ENCODE measurements around the gene LRRC52.
A peak's percentile ranks its signal among the peaks of the same experiment; 100 is the strongest.

Gene LRRC52

GRCh38 chr1:165598676-165599059 is 54.9 kb downstream of the LRRC52 start:
- Histone ChIP-seq H3F3A (ENCODE audit: low read depth) (no peaks in the 10 kb centered on the region), H3K4me2 (ENCODE audit: low read depth, low read length, poor library complexity, severe bottlenecking) (peak overlapping the region; percentile 95), H3K79me2 (ENCODE audit: insufficient read depth, low read length) (no peaks in the 10 kb centered on the region), H3K9me3 (ENCODE audit: insufficient read depth, low read depth, low read length) (no peaks in the 10 kb centered on the region), H3K4me3 (ENCODE audit: low read length, poor library complexity, severe bottlenecking) (peak overlapping the region; percentile 91), H3K36me3 (ENCODE audit: insufficient read depth, low read length) (no peaks in the 10 kb centered on the region), H2AFZ (ENCODE audit: low read length) (peak overlapping the region; percentile 99), H3K4me1 (ENCODE audit: insufficient read depth, low read length, poor library complexity, severe bottlenecking) (peaks cover 27% of the 10 kb centered on the region), H3K27me3 (ENCODE audit: insufficient read depth, low read length, poor library complexity, severe bottlenecking) (peaks cover 12% of the 10 kb centered on the region), H4K20me1 (ENCODE audit: insufficient read depth, low read length, poor library complexity, severe bottlenecking) (no peaks in the 10 kb centered on the region), H3K9me2 (replicated peaks; ENCODE audit: low read depth, low read length) (no peaks in the 10 kb centered on the region), H3K9ac (ENCODE audit: low read depth, low read length, poor library complexity, severe bottlenecking) (peak overlapping the region; percentile 79)
- no peak for TF ChIP-seq EZH2phosphoT487 (IDR thresholded peaks at IDR 0.05; ENCODE audit: borderline replicate concordance)
- TF ChIP-seq CTCF (conservative IDR thresholded peaks at IDR 0.05; ENCODE audit: low read length), result no peak

- Histone ChIP-seq H3K9me2 (replicated peaks; ENCODE audit: low read depth, low read length) (no peaks in the 10 kb centered on the region), H2AFZ (ENCODE audit: low read length) (no peak overlapping the region), H3F3A (ENCODE audit: low read depth) (no peaks in the 10 kb centered on the region), H3K79me2 (ENCODE audit: insufficient read depth, low read length) (no peaks in the 10 kb centered on the region), H3K9me3 (ENCODE audit: insufficient read depth, low read depth, low read length) (no peaks in the 10 kb centered on the region), H3K27me3 (ENCODE audit: insufficient read depth, low read length, poor library complexity, severe bottlenecking) (no peaks in the 10 kb centered on the region), H3K4me1 (ENCODE audit: insufficient read depth, low read length, poor library complexity, severe bottlenecking) (peaks cover 27% of the 10 kb centered on the region), H3K9ac (ENCODE audit: low read depth, low read length, poor library complexity, severe bottlenecking) (no peak overlapping the region), H3K4me3 (ENCODE audit: low read length, poor library complexity, severe bottlenecking) (no peak overlapping the region), H4K20me1 (ENCODE audit: insufficient read depth, low read length, poor library complexity, severe bottlenecking) (no peaks in the 10 kb centered on the region), H3K36me3 (ENCODE audit: insufficient read depth, low read length) (no peaks in the 10 kb centered on the region), H3K4me2 (ENCODE audit: low read depth, low read length, poor library complexity, severe bottlenecking) (no peak overlapping the region)
- no peak for TF ChIP-seq CTCF (conservative IDR thresholded peaks at IDR 0.05; ENCODE audit: low read length)
- no peak for TF ChIP-seq EZH2phosphoT487 (IDR thresholded peaks at IDR 0.05; ENCODE audit: borderline replicate concordance)
Measured at GRCh38 chr1:165600793-165601192, 57.0 kb downstream of the LRRC52 start.

- Histone ChIP-seq H3K27me3 (ENCODE audit: insufficient read depth, low read length, poor library complexity, severe bottlenecking) (no peaks in the 10 kb centered on the region), H3K9ac (ENCODE audit: low read depth, low read length, poor library complexity, severe bottlenecking) (no peak overlapping the region), H3K4me1 (ENCODE audit: insufficient read depth, low read length, poor library complexity, severe bottlenecking) (peaks cover 15% of the 10 kb centered on the region), H4K20me1 (ENCODE audit: insufficient read depth, low read length, poor library complexity, severe bottlenecking) (no peaks in the 10 kb centered on the region), H3K4me3 (ENCODE audit: low read length, poor library complexity, severe bottlenecking) (no peak overlapping the region), H3F3A (ENCODE audit: low read depth) (no peaks in the 10 kb centered on the region), H3K36me3 (ENCODE audit: insufficient read depth, low read length) (no peaks in the 10 kb centered on the region), H3K9me2 (replicated peaks; ENCODE audit: low read depth, low read length) (no peaks in the 10 kb centered on the region), H3K79me2 (ENCODE audit: insufficient read depth, low read length) (no peaks in the 10 kb centered on the region), H3K4me2 (ENCODE audit: low read depth, low read length, poor library complexity, severe bottlenecking) (no peak overlapping the region), H3K9me3 (ENCODE audit: insufficient read depth, low read depth, low read length) (no peaks in the 10 kb centered on the region), H2AFZ (ENCODE audit: low read length) (no peak overlapping the region)
- TF ChIP-seq EZH2phosphoT487 (IDR thresholded peaks at IDR 0.05; ENCODE audit: borderline replicate concordance) (no peak), CTCF (conservative IDR thresholded peaks at IDR 0.05; ENCODE audit: low read length) (no peak)
Measured at GRCh38 chr1:165603810-165604209, 60.0 kb downstream of the LRRC52 start.
